Subcutaneous abdominal adipose tissue (tissue), 5 donors: ENCODE results near the gene ELOVL2.

Source experiments
- H3K27ac ChIP-seq: one replicate; pipeline ENCODE4 v1.7.0; 2013; ENCODE audit warnings: low read depth, mild to moderate bottlenecking, inconsistent platforms, low read length, moderate library complexity
- H3K27me3 ChIP-seq, 5 donors: one replicate each; pipeline ENCODE4 v1.7.0; 2013; ENCODE audit warnings: low read length in 5 of 5, inconsistent platforms in 1 of 5; ENCODE audit not compliant: control insufficient read depth in 5 of 5, insufficient read depth in 4 of 5
- H3K36me3 ChIP-seq, 5 donors: one replicate each; pipeline ENCODE4 v1.7.0; 2013; ENCODE audit warnings: low read length in 5 of 5; ENCODE audit not compliant: control insufficient read depth in 5 of 5, insufficient read depth in 5 of 5
- H3K4me1 ChIP-seq, 5 donors: one replicate each; pipeline ENCODE4 v1.7.0; 2013; ENCODE audit warnings: low read length in 5 of 5, mild to moderate bottlenecking in 3 of 5, moderate library complexity in 1 of 5; ENCODE audit not compliant: control insufficient read depth in 5 of 5, insufficient read depth in 5 of 5
- H3K4me3 ChIP-seq, 5 donors: one replicate each; pipeline ENCODE4 v1.7.0; 2013; ENCODE audit warnings: low read length in 5 of 5, low read depth in 1 of 5
- H3K9ac ChIP-seq, 5 donors: one replicate each; pipeline ENCODE4 v1.7.0; 2013; ENCODE audit warnings: low read length in 5 of 5, mild to moderate bottlenecking in 4 of 5, moderate library complexity in 3 of 5
- H3K9me3 ChIP-seq, 5 donors: one replicate each; pipeline ENCODE4 v1.7.0; 2013; ENCODE audit warnings: low read length in 5 of 5; ENCODE audit not compliant: control insufficient read depth in 5 of 5
- donor health status: healthy.
- donor health status: healthy.
- donor health status: healthy.
- donor health status: healthy.
- donor health status: healthy.

Gene ELOVL2

DNA sequence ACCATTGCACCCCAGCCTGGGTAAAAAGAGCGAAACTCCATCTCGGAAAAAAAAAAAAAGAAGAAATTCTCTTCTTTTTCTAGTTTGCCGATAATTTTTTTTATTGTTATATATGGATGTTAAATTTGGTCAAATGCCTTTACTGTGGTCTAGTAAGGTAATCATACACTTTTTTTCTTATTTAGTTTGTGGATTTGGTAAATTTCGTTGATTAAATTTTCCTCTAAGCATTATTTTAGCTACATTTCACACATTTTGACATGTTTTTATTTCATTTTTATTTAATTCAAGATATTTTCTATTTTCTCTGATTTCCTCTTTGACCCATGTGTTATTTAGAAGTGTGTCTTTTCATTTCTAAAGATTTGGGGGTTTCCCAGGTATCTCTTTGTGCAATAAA lies 18.0 kb upstream of the ELOVL2 start:
- Histone ChIP-seq H3K27ac (no peak overlapping the region), H3K9ac (no peak overlapping the region), H3K9me3 (no peaks in the 10 kb centered on the region), H3K36me3 (no peaks in the 10 kb centered on the region), H3K27me3 (no peaks in the 10 kb centered on the region), H3K4me1 (no peaks in the 10 kb centered on the region), H3K4me3 (no peak overlapping the region)

GRCh38 chr6:11058406-11058805 lies 14.3 kb upstream of the ELOVL2 start:
- no peak overlapping the region for H3K4me3 ChIP-seq
- no peak overlapping the region for H3K27ac ChIP-seq
- H3K9ac ChIP-seq = no peak overlapping the region
- H3K9me3 ChIP-seq = no peaks in the 10 kb centered on the region
- no peaks in the 10 kb centered on the region for H3K27me3 ChIP-seq
- H3K36me3 ChIP-seq = no peaks in the 10 kb centered on the region
- no peaks in the 10 kb centered on the region for H3K4me1 ChIP-seq

DNA sequence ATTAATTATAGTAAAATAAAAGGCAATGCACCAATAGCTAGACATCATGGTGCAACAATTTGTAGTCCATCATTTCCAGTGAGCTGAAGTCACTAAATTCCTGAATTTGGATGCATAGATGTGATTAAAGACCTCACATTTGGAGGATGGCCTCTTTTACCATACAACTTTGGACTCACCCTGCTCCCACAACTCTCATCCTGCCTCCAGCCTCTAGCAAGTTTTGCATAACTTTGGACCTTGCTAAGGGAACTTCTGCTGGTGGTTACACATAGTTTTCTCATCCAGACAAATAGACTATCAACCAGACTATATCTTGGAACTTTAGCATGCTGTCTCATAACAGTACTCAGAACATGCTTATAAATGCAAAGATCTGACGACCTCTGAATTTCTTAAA lies 12.8 kb upstream of the ELOVL2 start:
- H3K4me3 ChIP-seq = no peak overlapping the region
- H3K4me1 ChIP-seq = no peaks in the 10 kb centered on the region
- no peaks in the 10 kb centered on the region for H3K36me3 ChIP-seq
- H3K9me3 ChIP-seq = no peaks in the 10 kb centered on the region
- H3K27ac ChIP-seq = no peak overlapping the region
- no peaks in the 10 kb centered on the region for H3K27me3 ChIP-seq
- H3K9ac ChIP-seq = no peak overlapping the region

DNA sequence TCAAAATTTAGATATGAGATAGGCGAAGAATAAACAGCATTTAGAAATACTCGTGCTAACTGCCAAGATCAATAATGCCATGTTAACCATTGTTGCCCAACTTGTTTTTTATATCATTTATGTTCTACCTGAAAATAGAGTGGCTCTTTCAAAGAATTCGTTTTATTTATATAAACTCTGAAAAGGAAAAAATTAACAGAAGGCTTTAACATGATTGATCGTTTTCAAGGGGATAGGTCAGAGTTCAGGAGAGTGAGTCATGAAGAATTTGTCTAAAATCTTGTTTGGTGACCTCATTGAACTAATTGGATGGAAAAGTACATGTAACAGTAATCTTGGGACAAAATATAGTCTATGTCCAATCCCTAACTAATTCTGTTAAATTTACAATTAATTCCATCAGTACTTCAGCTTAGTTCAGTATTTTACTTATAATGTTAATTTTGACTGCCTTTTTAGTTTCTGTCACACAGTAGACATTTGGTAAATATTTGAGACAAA lies 11.1 kb upstream of the ELOVL2 start:
- Histone ChIP-seq H3K4me1 (no peaks in the 10 kb centered on the region), H3K9me3 (no peaks in the 10 kb centered on the region), H3K27me3 (no peaks in the 10 kb centered on the region), H3K9ac (no peak overlapping the region), H3K36me3 (no peaks in the 10 kb centered on the region), H3K27ac (no peak overlapping the region), H3K4me3 (no peak overlapping the region)

GRCh38 chr6:11054722-11055121 lies 10.6 kb upstream of the ELOVL2 start:
- Histone ChIP-seq H3K27me3 (no peaks in the 10 kb centered on the region), H3K4me1 (no peaks in the 10 kb centered on the region), H3K27ac (no peak overlapping the region), H3K36me3 (no peaks in the 10 kb centered on the region), H3K9me3 (no peaks in the 10 kb centered on the region), H3K4me3 (no peak overlapping the region), H3K9ac (no peak overlapping the region)

GRCh38 chr6:11053307-11053706 lies 9.2 kb upstream of the ELOVL2 start:
- no peak overlapping the region for H3K4me3 ChIP-seq
- no peak overlapping the region for H3K9ac ChIP-seq
- H3K4me1 ChIP-seq = no peaks in the 10 kb centered on the region
- H3K27ac ChIP-seq = no peak overlapping the region
- peaks cover 0 to 6% (median 0%) of the 10 kb centered on the region in 5 donors for H3K27me3 ChIP-seq
- no peaks in the 10 kb centered on the region for H3K36me3 ChIP-seq
- no peaks in the 10 kb centered on the region for H3K9me3 ChIP-seq

DNA sequence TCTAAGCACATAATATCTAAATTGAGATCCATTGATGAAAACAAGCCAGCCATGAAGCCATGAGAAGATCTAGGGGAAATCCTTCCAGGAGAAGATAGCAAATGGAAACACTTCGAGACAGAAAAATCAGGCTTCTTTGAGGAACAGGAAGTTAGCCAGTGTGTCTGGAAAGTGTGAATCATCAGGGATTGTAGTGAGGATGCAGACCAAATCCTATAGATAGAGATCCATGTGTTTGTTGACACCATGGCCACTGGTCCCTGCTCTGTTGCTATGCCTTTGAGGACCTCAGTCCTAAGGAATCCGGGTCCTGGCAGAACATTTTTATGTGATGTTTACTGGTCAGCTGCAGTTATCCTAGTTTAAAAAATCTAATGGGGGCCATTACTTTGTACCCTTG lies 6.6 kb upstream of the ELOVL2 start:
- Histone ChIP-seq H3K4me1 (no peaks in the 10 kb centered on the region), H3K27me3 (peaks cover 0 to 15% (median 4%) of the 10 kb centered on the region in 5 donors), H3K27ac (no peak overlapping the region), H3K36me3 (no peaks in the 10 kb centered on the region), H3K9ac (no peak overlapping the region), H3K4me3 (no peak overlapping the region), H3K9me3 (no peaks in the 10 kb centered on the region)

DNA sequence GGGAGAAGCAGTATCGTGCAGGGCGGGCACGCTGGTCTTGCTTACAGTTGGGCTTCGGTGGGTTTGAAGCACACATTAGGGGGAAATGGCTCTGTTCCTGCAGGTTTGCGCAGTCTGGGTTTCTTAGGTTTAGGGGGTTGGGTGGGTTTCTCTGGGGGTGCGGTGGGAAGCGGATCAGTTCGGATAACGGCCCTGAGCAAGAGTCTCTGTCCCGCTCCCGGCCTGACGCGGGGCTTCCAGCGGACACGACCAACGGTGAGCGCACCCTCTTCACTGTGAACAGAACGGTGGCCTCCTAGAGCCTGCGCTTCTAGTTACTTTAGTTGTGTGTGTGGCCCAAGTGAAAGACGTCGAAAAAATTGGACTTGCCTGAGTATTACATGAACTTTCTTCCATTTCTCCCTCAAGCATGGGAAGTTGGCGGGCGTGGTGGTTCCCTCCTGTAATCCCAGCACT lies 635 bp upstream of the ELOVL2 start:
- peak overlapping the region in 4 of 5 donors; percentile 33 to 64 (median 55) for H3K4me3 ChIP-seq
- H3K9ac ChIP-seq = no peak overlapping the region
- no peaks in the 10 kb centered on the region for H3K9me3 ChIP-seq
- peaks cover 0 to 14% (median 12%) of the 10 kb centered on the region in 5 donors for H3K4me1 ChIP-seq
- no peaks in the 10 kb centered on the region for H3K36me3 ChIP-seq
- H3K27ac ChIP-seq = no peak overlapping the region
- H3K27me3 ChIP-seq = peaks cover 3 to 25% (median 19%) of the 10 kb centered on the region in 5 donors

GRCh38 chr6:11043378-11043960 lies 636 bp downstream of the ELOVL2 start:
- peaks cover 3 to 22% (median 19%) of the 10 kb centered on the region in 5 donors for H3K27me3 ChIP-seq

DNA sequence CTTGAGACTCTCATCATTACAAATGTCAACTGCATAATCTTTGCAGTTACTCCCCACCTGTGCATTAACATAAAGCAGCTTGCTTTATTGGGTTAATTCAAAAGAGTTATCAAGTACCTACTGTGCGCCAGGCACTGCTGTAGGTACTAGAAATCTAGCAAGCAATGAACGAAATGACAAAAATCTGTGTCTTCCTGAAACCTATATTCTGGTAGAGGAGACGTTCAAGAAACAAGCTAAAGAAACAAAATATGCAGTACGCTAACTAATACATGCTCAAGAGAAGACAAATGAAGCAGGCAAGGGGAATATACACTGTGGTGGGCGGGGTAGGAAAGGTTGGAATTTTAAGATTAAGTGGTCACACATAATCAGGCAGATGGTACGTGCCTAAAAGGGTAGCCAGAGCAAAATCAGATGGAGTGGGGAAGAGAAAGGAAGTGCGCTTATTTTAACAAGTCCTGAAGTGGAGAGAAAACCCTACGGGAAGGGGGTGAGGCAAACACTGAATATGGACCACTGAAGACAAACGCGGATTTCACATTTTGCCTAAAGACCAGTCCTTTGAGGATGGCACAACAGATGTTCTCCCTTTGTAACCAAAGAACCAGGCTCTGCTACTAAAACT lies 1.2 kb downstream of the ELOVL2 start:
- no peaks in the 10 kb centered on the region for H3K9me3 ChIP-seq
- H3K27me3 ChIP-seq = peaks cover 3 to 22% (median 14%) of the 10 kb centered on the region in 5 donors
- H3K36me3 ChIP-seq = no peaks in the 10 kb centered on the region
- H3K4me3 ChIP-seq = peak overlapping the region in 4 of 5 donors; percentile 38 to 64 (median 60)
- H3K27ac ChIP-seq = no peak overlapping the region
- H3K9ac ChIP-seq = no peak overlapping the region
- peaks cover 0 to 14% (median 12%) of the 10 kb centered on the region in 5 donors for H3K4me1 ChIP-seq

More at GRCh38 chr6:11043378-11043960, 636 bp downstream of the ELOVL2 start:
- no peaks in the 10 kb centered on the region for H3K9me3 ChIP-seq
- peaks cover 0 to 14% (median 12%) of the 10 kb centered on the region in 5 donors for H3K4me1 ChIP-seq
- no peak overlapping the region for H3K9ac ChIP-seq
- peak overlapping the region in 4 of 5 donors; percentile 38 to 64 (median 60) for H3K4me3 ChIP-seq
- no peak overlapping the region for H3K27ac ChIP-seq
- H3K36me3 ChIP-seq = no peaks in the 10 kb centered on the region
